MM.1S (cell line): ENCODE data around the gene SLIT1.

Experiments used
- DNase-seq: peaks from one replicate; pipeline ENCODE4 v3.0.0-alpha.2; 2015
- H2AFZ ChIP-seq: fragments of 300-600 bp; sonication (generic); 2 replicates; pipeline ENCODE4 v1.6.0; 2016; ENCODE audit warnings: antibody characterized with exemption, low read length
- H3F3A ChIP-seq: fragments of 300-600 bp; sonication (generic); 2 replicates; pipeline ENCODE4 v1.6.1; 2016; ENCODE audit warnings: mild to moderate bottlenecking, antibody characterized with exemption, low read length, moderate library complexity, mixed read lengths; ENCODE audit not compliant: insufficient read depth
- H3K27ac ChIP-seq: fragments of 300-600 bp; sonication (generic); 2 replicates; pipeline ENCODE4 v1.5.1; 2016; ENCODE audit warnings: mild to moderate bottlenecking, low read length
- H3K27me3 ChIP-seq: fragments of 300-600 bp; sonication (generic); replicated peaks from 2 replicates; pipeline ENCODE4 v1.6.0; 2016; ENCODE audit warnings: low read length; ENCODE audit not compliant: insufficient read depth
- H3K36me3 ChIP-seq: fragments of 300-600 bp; sonication (generic); replicated peaks from 2 replicates; pipeline ENCODE4 v1.6.1; 2016; ENCODE audit warnings: mild to moderate bottlenecking, low read length, mixed read lengths; ENCODE audit not compliant: insufficient read depth
- H3K4me1 ChIP-seq: fragments of 300-600 bp; sonication (generic); 2 replicates; pipeline ENCODE4 v1.6.1; 2016; ENCODE audit warnings: low read length, mixed read lengths
- H3K4me2 ChIP-seq: fragments of 300-600 bp; sonication (generic); 2 replicates; pipeline ENCODE4 v1.6.0; 2016; ENCODE audit warnings: low read depth, low read length
- H3K4me3 ChIP-seq: fragments of 300-600 bp; sonication (generic); 2 replicates; pipeline ENCODE4 v1.5.1; 2016; ENCODE audit warnings: low read length, mixed read lengths
- H3K79me2 ChIP-seq: fragments of 300-600 bp; sonication (generic); 2 replicates; pipeline ENCODE4 v1.6.1; 2016; ENCODE audit warnings: mixed run types, low read length, mixed read lengths
- H3K9ac ChIP-seq: fragments of 300-600 bp; sonication (generic); 2 replicates; pipeline ENCODE4 v1.6.1; 2016; ENCODE audit warnings: low read length, mixed read lengths
- H3K9me2 ChIP-seq: fragments of 300-600 bp; sonication (generic); replicated peaks from 2 replicates; pipeline ENCODE4 v1.6.1; 2016; ENCODE audit warnings: mild to moderate bottlenecking, low read length, mixed read lengths; ENCODE audit not compliant: insufficient read depth
- H3K9me3 ChIP-seq: fragments of 300-600 bp; sonication (generic); replicated peaks from 2 replicates; pipeline ENCODE4 v1.6.1; 2016; ENCODE audit warnings: mild to moderate bottlenecking, low read length, mixed read lengths; ENCODE audit not compliant: insufficient read depth
- H4K20me1 ChIP-seq: fragments of 300-600 bp; sonication (generic); 2 replicates; pipeline ENCODE4 v1.6.1; 2016; ENCODE audit warnings: mild to moderate bottlenecking, low read length, moderate library complexity, mixed read lengths; ENCODE audit not compliant: insufficient read depth
- EZH2 ChIP-seq: fragments of 300-600 bp; sonication (generic); optimal IDR thresholded peaks from 2 replicates; pipeline ENCODE3; 2017; ENCODE audit warnings: low read depth, mild to moderate bottlenecking, antibody characterized with exemption, low read length, mixed read lengths
- EZH2phosphoT487 ChIP-seq: fragments of 300-600 bp; sonication (generic); IDR thresholded peaks from 2 replicates; pipeline ENCODE4 v1.6.1; 2018; ENCODE audit warnings: antibody characterized with exemption, low read length
- TF ChIP-seq, protein P1 (sequence below): fragments of 300-600 bp; sonication (generic); IDR thresholded peaks from 2 replicates; pipeline ENCODE4 v1.5.1; 2016; ENCODE audit warnings: antibody characterized with exemption, low read length, mixed read lengths

The SLIT1 gene

DNA sequence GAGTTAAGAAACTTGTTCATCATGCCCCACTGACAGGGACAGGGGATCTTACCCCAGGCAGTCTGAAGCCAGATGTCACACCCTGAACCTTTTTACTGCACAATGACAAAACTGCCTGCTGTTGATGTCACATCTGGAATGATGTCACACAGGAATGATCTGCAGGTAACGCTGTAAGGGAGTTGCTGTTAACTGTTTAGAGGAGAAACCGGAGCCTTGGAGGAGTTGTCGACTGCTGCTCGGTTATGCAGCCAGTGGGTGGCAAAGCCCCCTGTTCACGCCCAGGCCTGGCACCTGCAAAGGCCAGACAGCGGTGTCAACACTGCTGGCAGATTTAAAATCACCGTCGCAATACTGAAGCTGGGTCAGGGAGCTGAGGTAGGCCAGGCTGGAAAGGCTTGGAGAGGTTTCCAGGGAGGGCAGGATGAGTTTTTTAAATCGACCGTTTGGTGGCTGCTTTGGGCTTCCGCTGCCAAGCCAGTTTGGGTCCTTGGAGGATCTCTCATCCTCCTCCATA, 10.0 kb upstream of the SLIT1 start:
- no peaks in the 10 kb centered on the region for H3K4me1 ChIP-seq
- H3K9me2 ChIP-seq = no peaks in the 10 kb centered on the region
- H3K4me3 ChIP-seq = peak overlapping the region; percentile 66
- no peaks in the 10 kb centered on the region for H3K27me3 ChIP-seq
- no peaks in the 10 kb centered on the region for H3F3A ChIP-seq
- H3K36me3 ChIP-seq = no peaks in the 10 kb centered on the region
- no peak for TF ChIP-seq EZH2
- TF ChIP-seq, protein P1, sequence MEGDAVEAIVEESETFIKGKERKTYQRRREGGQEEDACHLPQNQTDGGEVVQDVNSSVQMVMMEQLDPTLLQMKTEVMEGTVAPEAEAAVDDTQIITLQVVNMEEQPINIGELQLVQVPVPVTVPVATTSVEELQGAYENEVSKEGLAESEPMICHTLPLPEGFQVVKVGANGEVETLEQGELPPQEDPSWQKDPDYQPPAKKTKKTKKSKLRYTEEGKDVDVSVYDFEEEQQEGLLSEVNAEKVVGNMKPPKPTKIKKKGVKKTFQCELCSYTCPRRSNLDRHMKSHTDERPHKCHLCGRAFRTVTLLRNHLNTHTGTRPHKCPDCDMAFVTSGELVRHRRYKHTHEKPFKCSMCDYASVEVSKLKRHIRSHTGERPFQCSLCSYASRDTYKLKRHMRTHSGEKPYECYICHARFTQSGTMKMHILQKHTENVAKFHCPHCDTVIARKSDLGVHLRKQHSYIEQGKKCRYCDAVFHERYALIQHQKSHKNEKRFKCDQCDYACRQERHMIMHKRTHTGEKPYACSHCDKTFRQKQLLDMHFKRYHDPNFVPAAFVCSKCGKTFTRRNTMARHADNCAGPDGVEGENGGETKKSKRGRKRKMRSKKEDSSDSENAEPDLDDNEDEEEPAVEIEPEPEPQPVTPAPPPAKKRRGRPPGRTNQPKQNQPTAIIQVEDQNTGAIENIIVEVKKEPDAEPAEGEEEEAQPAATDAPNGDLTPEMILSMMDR = no peak
- no peak for TF ChIP-seq EZH2phosphoT487
- H3K4me2 ChIP-seq = peak overlapping the region; percentile 67
- no peak overlapping the region for H3K9ac ChIP-seq
- H3K27ac ChIP-seq = no peak overlapping the region
- DNase-seq = no peak
- H3K9me3 ChIP-seq = no peaks in the 10 kb centered on the region
- peak overlapping the region; percentile 65 for H2AFZ ChIP-seq
- H3K79me2 ChIP-seq = no peaks in the 10 kb centered on the region
- H4K20me1 ChIP-seq = no peaks in the 10 kb centered on the region

DNA sequence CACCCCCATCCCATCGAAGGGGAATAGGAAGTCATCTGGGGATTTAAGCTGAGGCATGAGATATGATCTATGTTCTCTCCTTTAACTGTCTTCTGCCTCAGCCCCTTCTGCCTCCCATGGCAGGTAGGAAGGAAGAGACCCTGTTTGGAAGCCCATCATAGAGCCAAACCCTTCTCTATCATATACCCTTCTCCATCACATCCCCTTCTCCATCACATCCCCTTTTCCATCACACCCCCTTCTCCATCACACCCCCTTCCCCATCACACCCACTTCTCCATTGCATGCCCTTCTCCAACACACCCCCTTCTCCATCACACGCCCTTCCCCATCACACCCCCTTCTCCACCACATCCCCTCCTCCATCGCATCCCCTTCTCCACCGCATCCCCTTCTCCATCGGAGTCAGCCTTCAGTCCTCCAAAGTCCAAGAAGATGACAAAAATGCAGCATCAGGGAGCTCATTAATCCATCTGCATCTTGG, 7.2 kb upstream of the SLIT1 start:
- DNase-seq = no peak
- no peak overlapping the region for H2AFZ ChIP-seq
- TF ChIP-seq, protein P1 = no peak
- TF ChIP-seq EZH2phosphoT487 = no peak
- H3K9me2 ChIP-seq = no peaks in the 10 kb centered on the region
- no peaks in the 10 kb centered on the region for H4K20me1 ChIP-seq
- no peak overlapping the region for H3K4me2 ChIP-seq
- no peaks in the 10 kb centered on the region for H3F3A ChIP-seq
- H3K27me3 ChIP-seq = no peaks in the 10 kb centered on the region
- H3K79me2 ChIP-seq = no peaks in the 10 kb centered on the region
- H3K9ac ChIP-seq = no peak overlapping the region
- H3K4me3 ChIP-seq = no peak overlapping the region
- H3K27ac ChIP-seq = no peak overlapping the region
- H3K4me1 ChIP-seq = no peaks in the 10 kb centered on the region
- H3K9me3 ChIP-seq = no peaks in the 10 kb centered on the region
- H3K36me3 ChIP-seq = no peaks in the 10 kb centered on the region

DNA sequence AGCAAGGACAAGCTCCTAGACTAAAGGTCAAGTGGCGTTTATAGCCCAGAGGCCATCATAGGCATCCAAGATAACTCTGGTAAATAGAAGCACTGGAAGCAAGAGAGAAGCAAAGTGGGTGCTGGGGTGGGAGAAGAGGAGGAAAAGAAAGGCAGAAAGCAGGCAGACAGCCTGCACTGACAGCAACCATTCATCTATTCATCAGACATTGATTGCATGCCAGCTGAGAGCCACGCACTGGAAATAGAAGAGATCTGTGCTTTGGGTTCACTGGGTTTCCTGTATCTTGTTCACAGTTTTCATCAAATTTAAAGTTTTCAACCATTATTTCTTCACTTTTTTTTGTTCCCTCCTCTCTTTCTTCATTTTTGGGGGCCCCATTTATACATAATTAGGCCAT, 4.7 kb upstream of the SLIT1 start:
- Histone ChIP-seq H3F3A (no peaks in the 10 kb centered on the region), H4K20me1 (no peaks in the 10 kb centered on the region), H3K27me3 (peaks cover 17% of the 10 kb centered on the region), H3K9me2 (no peaks in the 10 kb centered on the region), H3K4me1 (no peaks in the 10 kb centered on the region), H3K4me2 (no peak overlapping the region), H3K9ac (no peak overlapping the region), H2AFZ (no peak overlapping the region), H3K27ac (no peak overlapping the region), H3K4me3 (no peak overlapping the region), H3K9me3 (no peaks in the 10 kb centered on the region), H3K79me2 (no peaks in the 10 kb centered on the region), H3K36me3 (no peaks in the 10 kb centered on the region)
- TF ChIP-seq EZH2phosphoT487 = no peak
- TF ChIP-seq, protein P1 = no peak
- TF ChIP-seq EZH2 = no peak
- no peak for DNase-seq
